CD14-positive monocyte (primary cell): ENCODE data around the gene ITPRIPL1. TPM values are rescaled to one million over a fixed set of nuclear protein-coding genes. Genes with fewer than 3 reads are reported as not detected.

Source experiments
- DNase-seq, 3 donors: peaks; one replicate each; pipeline ENCODE4 v3.0.0-alpha.2; 2011 to 2022
- H2AFZ ChIP-seq: 2 replicates; pipeline ENCODE4 v1.6.0; 2012; ENCODE audit warnings: mild to moderate bottlenecking, low read depth, low read length, inconsistent platforms; ENCODE audit not compliant: insufficient read depth, poor library complexity, severe bottlenecking
- H3K27ac ChIP-seq, 2 donors: 1 replicate in 1 of 2; 2 replicates in 1 of 2; pipeline ENCODE4 v1.5.1; 2012 to 2013; ENCODE audit warnings: low read length in 2 of 2, control low read depth in 1 of 2, inconsistent platforms in 1 of 2, low read depth in 1 of 2, mild to moderate bottlenecking in 1 of 2
- H3K27me3 ChIP-seq, 2 donors: one replicate each; pipeline versions ENCODE4 v1.6.0 to v1.6.1; 2011 to 2013; ENCODE audit warnings: low read length in 2 of 2; ENCODE audit not compliant: control insufficient read depth in 2 of 2, insufficient read depth in 2 of 2
- H3K36me3 ChIP-seq, 2 donors: replicated peaks in 1 of 2; 1 replicate in 1 of 2; 2 replicates in 1 of 2; pipeline versions ENCODE4 v1.5.1 to v1.6.1; 2012 to 2013; ENCODE audit warnings: low read length in 2 of 2, control low read depth in 1 of 2, inconsistent platforms in 1 of 2, mild to moderate bottlenecking in 1 of 2; ENCODE audit not compliant: insufficient read depth in 2 of 2, control insufficient read depth in 1 of 2
- H3K4me1 ChIP-seq, 2 donors: 1 replicate in 1 of 2; 2 replicates in 1 of 2; pipeline versions ENCODE4 v1.5.1 to v1.6.1; 2012 to 2013; ENCODE audit warnings: low read length in 2 of 2, control low read depth in 1 of 2, inconsistent platforms in 1 of 2, mild to moderate bottlenecking in 1 of 2, moderate library complexity in 1 of 2; ENCODE audit not compliant: insufficient read depth in 2 of 2, control insufficient read depth in 1 of 2
- H3K4me2 ChIP-seq: replicated peaks from 2 replicates; pipeline ENCODE3; 2012; ENCODE audit warnings: low read length, moderate library complexity, mild to moderate bottlenecking; ENCODE audit not compliant: poor library complexity, severe bottlenecking; ENCODE audit errors: extremely low read depth
- H3K4me3 ChIP-seq, 3 experiments: fragments of 200-600 bp in 1 of 3; sonication (generic) in 1 of 3; replicated peaks in 1 of 3; 1 replicate in 2 of 3; 2 replicates in 1 of 3; pipeline ENCODE4 v1.5.1; 2011 to 2013; ENCODE audit warnings: low read length in 3 of 3, mild to moderate bottlenecking in 3 of 3, control low read depth in 2 of 3, low read depth in 2 of 3, inconsistent platforms in 1 of 3, moderate library complexity in 1 of 3
- H3K79me2 ChIP-seq: 2 replicates; pipeline ENCODE4 v1.6.0; 2012; ENCODE audit warnings: mild to moderate bottlenecking, control low read depth, inconsistent platforms, low read length, moderate library complexity; ENCODE audit not compliant: insufficient read depth
- H3K9ac ChIP-seq: 2 replicates; pipeline ENCODE4 v1.6.0; 2017; ENCODE audit warnings: low read length, mild to moderate bottlenecking; ENCODE audit not compliant: insufficient read depth, poor library complexity, severe bottlenecking
- H3K9me3 ChIP-seq, 2 donors: replicated peaks in 1 of 2; 1 replicate in 1 of 2; 2 replicates in 1 of 2; pipeline versions ENCODE4 v1.5.1 to v1.6.1; 2012 to 2013; ENCODE audit warnings: low read length in 2 of 2, control low read depth in 1 of 2; ENCODE audit not compliant: control insufficient read depth in 1 of 2, insufficient read depth in 1 of 2
- H4K20me1 ChIP-seq: 2 replicates; pipeline ENCODE4 v1.6.0; 2012; ENCODE audit warnings: mild to moderate bottlenecking, low read length, control low read depth, moderate library complexity; ENCODE audit not compliant: insufficient read depth
- H3K27ac Mint-ChIP-seq, 7 donors: one replicate each; pipeline ENCODE4 v1.8.0; 2020; ENCODE audit warnings: mild to moderate bottlenecking in 7 of 7, mixed read lengths in 7 of 7, moderate library complexity in 6 of 7, inconsistent platforms in 2 of 7
- H3K27me3 Mint-ChIP-seq, 3 donors: one replicate each; pipeline ENCODE4 v1.8.0; 2021 to 2022; ENCODE audit warnings: low read depth in 3 of 3, mild to moderate bottlenecking in 3 of 3, mixed read lengths in 3 of 3, moderate library complexity in 3 of 3, inconsistent platforms in 1 of 3
- H3K36me3 Mint-ChIP-seq, 2 donors: one replicate each; pipeline ENCODE4 v1.8.0; 2020; ENCODE audit warnings: mixed read lengths in 2 of 2, inconsistent platforms in 1 of 2, mild to moderate bottlenecking in 1 of 2
- H3K4me1 Mint-ChIP-seq: one replicate; pipeline ENCODE4 v1.8.0; 2020; ENCODE audit warnings: mild to moderate bottlenecking, mixed read lengths
- H3K4me3 Mint-ChIP-seq, 2 donors: one replicate each; pipeline ENCODE4 v1.8.0; 2020; ENCODE audit warnings: mild to moderate bottlenecking in 2 of 2, mixed read lengths in 2 of 2, moderate library complexity in 1 of 2
- H3K9me3 Mint-ChIP-seq, 7 donors: one replicate each; pipeline ENCODE4 v1.8.0; 2020 to 2022; ENCODE audit warnings: mixed read lengths in 7 of 7, mild to moderate bottlenecking in 6 of 7, moderate library complexity in 6 of 7, inconsistent platforms in 2 of 7
- WGBS: methylation state at CpG from one replicate; pipeline ENCODE4 v1.1.5; 2013; ENCODE audit warnings: missing lambda C conversion rate; ENCODE audit not compliant: insufficient coverage; 5-methylcytosine and 5-hydroxymethylcytosine counted together
- intact Hi-C, 2 donors: fragments of 100-400 bp; cut with micrococcal nuclease; formaldehyde crosslinking; loops; one replicate each; pipeline versions ENCODE4 v1.15.0 to v1.15.1; 2023
- polyA plus RNA-seq, 3 donors: library from polyadenylated mRNA; depleted of rRNA in 1 of 3; unstranded in 2 of 3; stranded (reverse) in 1 of 3; fragments of 300-500 nt in 2 of 3; fragments of >200 nt in 1 of 3; fragmentation: Illumina TruSeq in 2 of 3; gene quantifications; 1 replicate in 2 of 3; 2 replicates in 1 of 3; pipeline ENCODE4 v1.2.3, GENCODE V29; 2012 to 2021
- TF ChIP-seq, protein P1 (sequence below): fragments of 200-600 bp; IDR thresholded peaks from one replicate; pipeline ENCODE4 v1.8.0; 2022; ENCODE audit warnings: antibody characterized with exemption, mild to moderate bottlenecking

Gene ITPRIPL1
- polyA plus RNA-seq, 3 donors, result 0.18 to 0.50 (median 0.39) TPM

DNA sequence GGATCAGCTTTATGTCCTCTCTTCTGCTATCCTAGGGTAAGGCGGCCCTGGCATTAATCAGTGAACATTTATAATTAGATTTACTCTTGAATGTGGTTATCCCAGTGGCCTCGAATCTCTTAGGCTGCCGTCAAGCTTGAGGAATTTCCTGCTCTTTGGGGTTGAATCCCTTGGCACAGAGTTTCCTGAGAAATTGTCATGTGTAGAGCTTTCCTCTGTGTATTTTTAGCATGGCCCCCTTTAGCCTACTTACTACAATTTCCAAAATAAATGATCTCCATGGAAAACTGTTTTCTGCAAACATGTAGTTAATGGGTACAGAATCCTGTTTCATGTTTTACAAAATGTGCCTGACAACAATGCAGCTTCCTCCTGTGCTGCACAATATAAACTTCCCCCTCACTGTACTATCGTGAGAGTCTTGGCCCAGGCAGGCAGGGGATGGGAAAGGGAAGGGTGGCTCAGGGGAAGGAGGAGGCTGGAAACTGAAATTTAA lies 28.5 kb downstream of the ITPRIPL1 start:
- Histone ChIP-seq H3K27ac (peak overlapping the region in 1 of 2 donors; percentile 3), H2AFZ (no peak overlapping the region), H3K36me3 (peaks cover 85 to 99% of the 10 kb centered on the region in 2 donors), H3K4me3 (no peak overlapping the region), H3K9me3 (no peaks in the 10 kb centered on the region), H3K9ac (no peak overlapping the region), H3K4me2 (no peak overlapping the region), H3K27me3 (no peaks in the 10 kb centered on the region), H4K20me1 (no peaks in the 10 kb centered on the region), H3K4me1 (no peaks in the 10 kb centered on the region), H3K79me2 (no peaks in the 10 kb centered on the region)
- H3K36me3 Mint-ChIP-seq, result peaks cover 73 to 90% of the 10 kb centered on the region in 2 donors
- no peaks in the 10 kb centered on the region for H3K27me3 Mint-ChIP-seq
- no peaks in the 10 kb centered on the region for H3K9me3 Mint-ChIP-seq
- no peaks in the 10 kb centered on the region for H3K4me1 Mint-ChIP-seq
- TF ChIP-seq, protein P1, sequence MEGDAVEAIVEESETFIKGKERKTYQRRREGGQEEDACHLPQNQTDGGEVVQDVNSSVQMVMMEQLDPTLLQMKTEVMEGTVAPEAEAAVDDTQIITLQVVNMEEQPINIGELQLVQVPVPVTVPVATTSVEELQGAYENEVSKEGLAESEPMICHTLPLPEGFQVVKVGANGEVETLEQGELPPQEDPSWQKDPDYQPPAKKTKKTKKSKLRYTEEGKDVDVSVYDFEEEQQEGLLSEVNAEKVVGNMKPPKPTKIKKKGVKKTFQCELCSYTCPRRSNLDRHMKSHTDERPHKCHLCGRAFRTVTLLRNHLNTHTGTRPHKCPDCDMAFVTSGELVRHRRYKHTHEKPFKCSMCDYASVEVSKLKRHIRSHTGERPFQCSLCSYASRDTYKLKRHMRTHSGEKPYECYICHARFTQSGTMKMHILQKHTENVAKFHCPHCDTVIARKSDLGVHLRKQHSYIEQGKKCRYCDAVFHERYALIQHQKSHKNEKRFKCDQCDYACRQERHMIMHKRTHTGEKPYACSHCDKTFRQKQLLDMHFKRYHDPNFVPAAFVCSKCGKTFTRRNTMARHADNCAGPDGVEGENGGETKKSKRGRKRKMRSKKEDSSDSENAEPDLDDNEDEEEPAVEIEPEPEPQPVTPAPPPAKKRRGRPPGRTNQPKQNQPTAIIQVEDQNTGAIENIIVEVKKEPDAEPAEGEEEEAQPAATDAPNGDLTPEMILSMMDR, result no peak
- no peak for DNase-seq
- intact Hi-C loops, result no loop called here
- H3K4me3 Mint-ChIP-seq, result no peak overlapping the region
- WGBS, result no CpG with 5 or more reads among the region's 4 CpGs
- no peak overlapping the region for H3K27ac Mint-ChIP-seq

GRCh38 chr2:96354492-96354891 lies 29.4 kb downstream of the ITPRIPL1 start:
- intact Hi-C loops, result no loop called here
- Histone ChIP-seq H3K27me3 (no peaks in the 10 kb centered on the region), H4K20me1 (no peaks in the 10 kb centered on the region), H3K27ac (no peak overlapping the region), H3K4me3 (no peak overlapping the region), H3K36me3 (peaks cover 86 to 99% of the 10 kb centered on the region in 2 donors), H3K79me2 (no peaks in the 10 kb centered on the region), H3K4me2 (no peak overlapping the region), H3K9me3 (no peaks in the 10 kb centered on the region), H2AFZ (no peak overlapping the region), H3K9ac (no peak overlapping the region), H3K4me1 (no peaks in the 10 kb centered on the region)
- Mint-ChIP-seq H3K27ac (no peak overlapping the region), H3K27me3 (no peaks in the 10 kb centered on the region), H3K36me3 (peaks cover 71 to 90% of the 10 kb centered on the region in 2 donors), H3K4me3 (no peak overlapping the region), H3K4me1 (no peaks in the 10 kb centered on the region), H3K9me3 (no peaks in the 10 kb centered on the region)
- DNase-seq, result no peak
- TF ChIP-seq, protein P1, result no peak
- WGBS, result 96% methylated on average over 3 of the region's 4 CpGs
